NOMO-1 treated with DMSO at 0.1 percent for 48 hours (cell line): ENCODE measurements around the gene MAGI1.

Experiments used
- DNase-seq: peaks from one replicate; lab custom pipeline; 2025; ENCODE audit not compliant: unreplicated experiment; lab: John Stamatoyannopoulos, UW

The MAGI1 gene

GRCh38 chr3:65400899-65401298 lies 637.8 kb downstream of the MAGI1 start:
- DNase-seq: no peak

GRCh38 chr3:65398953-65399352 lies 639.8 kb downstream of the MAGI1 start:
- DNase-seq: no peak

GRCh38 chr3:65396078-65396477 lies 642.6 kb downstream of the MAGI1 start:
- DNase-seq: no peak

- no peak for DNase-seq
These were observed 647.6 kb downstream of the MAGI1 start for GRCh38 chr3:65391068-65391467.

- no peak for DNase-seq
These were observed 652.9 kb downstream of the MAGI1 start for GRCh38 chr3:65385805-65386204.

- DNase-seq: no peak
These were observed 657.2 kb downstream of the MAGI1 start for GRCh38 chr3:65381496-65382010.

GRCh38 chr3:65379223-65379622 lies 659.5 kb downstream of the MAGI1 start:
- DNase-seq: no peak

- DNase-seq: no peak
These were observed 661.1 kb downstream of the MAGI1 start for GRCh38 chr3:65377637-65378036.

- no peak for DNase-seq
These were observed 662.3 kb downstream of the MAGI1 start for GRCh38 chr3:65376426-65376825.

- DNase-seq: no peak
These were observed 667.7 kb downstream of the MAGI1 start for GRCh38 chr3:65371053-65371452.

GRCh38 chr3:65368866-65369265 lies 669.9 kb downstream of the MAGI1 start:
- no peak for DNase-seq

GRCh38 chr3:65362688-65363087 lies 676.0 kb downstream of the MAGI1 start:
- DNase-seq: no peak

GRCh38 chr3:65361448-65361847 lies 677.3 kb downstream of the MAGI1 start:
- no peak for DNase-seq

GRCh38 chr3:65356331-65357248 lies 682.1 kb downstream of the MAGI1 start:
- no peak for DNase-seq

- no peak for DNase-seq
These were observed 683.8 kb downstream of the MAGI1 start for GRCh38 chr3:65354880-65355279.

- peak; percentile 32 for DNase-seq
These were observed 685.8 kb downstream of the MAGI1 start for GRCh38 chr3:65352951-65353350.

GRCh38 chr3:65351753-65352152 lies 687.0 kb downstream of the MAGI1 start:
- DNase-seq: no peak

- peak; percentile 70 for DNase-seq
These were observed 687.8 kb downstream of the MAGI1 start for GRCh38 chr3:65350801-65351476.

GRCh38 chr3:65348398-65348995 lies 690.2 kb downstream of the MAGI1 start:
- DNase-seq: no peak

GRCh38 chr3:65347166-65347565 lies 691.6 kb downstream of the MAGI1 start:
- DNase-seq: no peak

GRCh38 chr3:65344846-65345245 lies 693.9 kb downstream of the MAGI1 start:
- DNase-seq: no peak

- no peak for DNase-seq
These were observed 694.3 kb downstream of the MAGI1 start for GRCh38 chr3:65344444-65344843.
